Measurements from ENCODE around the gene MAT2A. TPM values are rescaled to one million over a fixed set of nuclear protein-coding genes. Genes with fewer than 3 reads are reported as not detected.

The MAT2A gene
- total and polyA plus RNA-seq, 2 donors (not counting 1 experiment from before 2014, with no cell fraction given) = 133 to 177 TPM

DNA sequence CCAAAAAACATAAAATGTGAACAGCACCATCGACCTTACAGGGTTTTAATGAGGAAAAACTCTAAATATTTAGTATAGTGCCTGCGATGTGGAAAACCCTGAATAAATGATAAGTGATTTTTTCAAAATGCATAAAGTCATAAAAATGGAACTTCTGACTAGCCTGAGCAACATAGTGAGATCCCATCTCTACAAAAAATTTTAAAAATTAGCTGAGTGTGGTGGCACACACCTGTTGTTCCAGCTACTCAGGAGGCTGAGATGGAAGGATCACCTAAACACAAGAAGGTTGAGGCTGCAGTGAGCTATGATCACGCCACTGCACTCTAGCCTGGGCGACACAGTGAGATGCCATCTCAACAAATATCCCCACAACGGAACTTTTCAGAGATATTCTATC is 18.2 kb downstream of the MAT2A start:
- no peak for ATAC-seq (ENCODE audit: low read depth)
- ChIA-PET CTCF (interaction anchor here (1.2 to 10.0 kb wide), 4 partner anchors 9 to 257 kb away, joined by 3 to 299 read pairs (median 4); partner anchors contain the start of gene SH2D6), POLR2A (interaction anchor here (0.6 kb wide), 1 partner anchor 138 kb away, joined by 3 read pairs; no protein-coding TSS in a partner anchor)
- H3K4me3 Mint-ChIP-seq = no peak overlapping the region
- WGBS (ENCODE audit: insufficient coverage) = no CpG with 5 or more reads among the region's 5 CpGs
- no peak overlapping the region for H3K4me3 ChIP-seq (ENCODE audit: control extremely low read depth in 1 of 5, extremely low read depth in 1 of 5, insufficient read depth in 1 of 5, low read depth in 2 of 5, low read length in 4 of 5)
- no peaks in the 10 kb centered on the region for H3K9me3 ChIP-seq (ENCODE audit: control extremely low read depth in 1 of 3, control insufficient read depth in 2 of 3, insufficient read depth in 1 of 3, low read length in 2 of 3)
- H3K4me1 ChIP-seq (ENCODE audit: control insufficient read depth in 2 of 2, insufficient read depth in 2 of 2, low read length in 2 of 2) = peaks cover 10 to 17% of the 10 kb centered on the region in 2 donors
- no peak overlapping the region for H2AFZ ChIP-seq (ENCODE audit: insufficient read depth, low read depth, low read length, poor library complexity, severe bottlenecking)
- no peak overlapping the region for H3K27ac Mint-ChIP-seq
- intact Hi-C loops (cut with micrococcal nuclease) = no loop called here
- no peak overlapping the region for H3K4me2 ChIP-seq (replicated peaks; ENCODE audit: low read depth, low read length, poor library complexity, severe bottlenecking)
- H3K9ac ChIP-seq (ENCODE audit: low read length) = no peak overlapping the region
- no peaks in the 10 kb centered on the region for H3K9me3 Mint-ChIP-seq (ENCODE audit: insufficient read depth)
- no peak overlapping the region for H3K27ac ChIP-seq (ENCODE audit: low read length in 2 of 2)
- H4K20me1 ChIP-seq (ENCODE audit: control insufficient read depth, insufficient read depth, low read length, poor library complexity, severe bottlenecking) = peaks cover 4% of the 10 kb centered on the region
- peaks cover 48% of the 10 kb centered on the region for H3K79me2 ChIP-seq (ENCODE audit: control insufficient read depth, insufficient read depth, low read length)
- DNase-seq = no peak
- TF ChIP-seq EZH2 (IDR thresholded peaks at IDR 0.05; ENCODE audit: borderline replicate concordance, insufficient read depth, low read depth, low read length, poor library complexity, severe bottlenecking) = no peak
- TF ChIP-seq, protein P1, sequence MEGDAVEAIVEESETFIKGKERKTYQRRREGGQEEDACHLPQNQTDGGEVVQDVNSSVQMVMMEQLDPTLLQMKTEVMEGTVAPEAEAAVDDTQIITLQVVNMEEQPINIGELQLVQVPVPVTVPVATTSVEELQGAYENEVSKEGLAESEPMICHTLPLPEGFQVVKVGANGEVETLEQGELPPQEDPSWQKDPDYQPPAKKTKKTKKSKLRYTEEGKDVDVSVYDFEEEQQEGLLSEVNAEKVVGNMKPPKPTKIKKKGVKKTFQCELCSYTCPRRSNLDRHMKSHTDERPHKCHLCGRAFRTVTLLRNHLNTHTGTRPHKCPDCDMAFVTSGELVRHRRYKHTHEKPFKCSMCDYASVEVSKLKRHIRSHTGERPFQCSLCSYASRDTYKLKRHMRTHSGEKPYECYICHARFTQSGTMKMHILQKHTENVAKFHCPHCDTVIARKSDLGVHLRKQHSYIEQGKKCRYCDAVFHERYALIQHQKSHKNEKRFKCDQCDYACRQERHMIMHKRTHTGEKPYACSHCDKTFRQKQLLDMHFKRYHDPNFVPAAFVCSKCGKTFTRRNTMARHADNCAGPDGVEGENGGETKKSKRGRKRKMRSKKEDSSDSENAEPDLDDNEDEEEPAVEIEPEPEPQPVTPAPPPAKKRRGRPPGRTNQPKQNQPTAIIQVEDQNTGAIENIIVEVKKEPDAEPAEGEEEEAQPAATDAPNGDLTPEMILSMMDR (IDR thresholded peaks at IDR 0.05) = no peak
- H3K4me1 Mint-ChIP-seq = peaks cover 22% of the 10 kb centered on the region
- H3K27me3 ChIP-seq (replicated peaks in 1 of 4; ENCODE audit: control extremely low read depth in 1 of 4, control insufficient read depth in 3 of 4, insufficient read depth in 4 of 4, low read length in 3 of 4) = no peaks in the 10 kb centered on the region
- no peaks in the 10 kb centered on the region for H3K27me3 Mint-ChIP-seq
- H3K36me3 ChIP-seq (replicated peaks in 1 of 2; ENCODE audit: control extremely low read depth in 1 of 2, control insufficient read depth in 1 of 2, extremely low read depth in 1 of 2, insufficient read depth in 2 of 2, low read length in 1 of 2) = peaks cover 0 to 44% of the 10 kb centered on the region in 2 experiments

DNA sequence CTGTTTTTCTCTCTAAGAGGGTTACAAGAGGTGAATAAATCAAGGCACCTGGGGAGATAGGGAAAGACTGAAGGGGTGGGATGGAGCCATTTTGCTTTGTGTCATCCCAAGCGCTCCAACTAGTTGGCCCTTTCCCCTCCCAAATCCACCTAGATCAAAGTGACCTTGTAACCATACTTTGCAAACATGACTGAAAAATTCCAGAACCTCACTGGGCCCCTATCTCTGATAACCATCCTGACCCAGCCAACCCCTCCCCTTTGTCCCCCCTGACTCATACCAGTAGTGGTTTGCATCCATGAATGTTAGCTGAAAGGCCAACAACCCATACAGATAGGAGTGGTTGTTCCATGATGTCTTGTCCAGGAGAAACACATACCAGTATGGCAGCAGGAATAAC is 19.2 kb downstream of the MAT2A start:
- no peaks in the 10 kb centered on the region for H3K9me3 Mint-ChIP-seq (ENCODE audit: insufficient read depth)

More for the DNA sequence above, 19.2 kb downstream of the MAT2A start:
- no peak overlapping the region for H3K27ac Mint-ChIP-seq
- TF ChIP-seq, protein P1 (IDR thresholded peaks at IDR 0.05) = no peak
- TF ChIP-seq EZH2 (IDR thresholded peaks at IDR 0.05; ENCODE audit: borderline replicate concordance, insufficient read depth, low read depth, low read length, poor library complexity, severe bottlenecking) = no peak
- Histone ChIP-seq H3K4me3 (ENCODE audit: control extremely low read depth in 1 of 5, extremely low read depth in 1 of 5, insufficient read depth in 1 of 5, low read depth in 2 of 5, low read length in 4 of 5) (no peak overlapping the region), H4K20me1 (ENCODE audit: control insufficient read depth, insufficient read depth, low read length, poor library complexity, severe bottlenecking) (peaks cover 4% of the 10 kb centered on the region), H3K4me2 (replicated peaks; ENCODE audit: low read depth, low read length, poor library complexity, severe bottlenecking) (no peak overlapping the region), H3K9ac (ENCODE audit: low read length) (no peak overlapping the region), H3K79me2 (ENCODE audit: control insufficient read depth, insufficient read depth, low read length) (peaks cover 49% of the 10 kb centered on the region), H3K36me3 (replicated peaks in 1 of 2; ENCODE audit: control extremely low read depth in 1 of 2, control insufficient read depth in 1 of 2, extremely low read depth in 1 of 2, insufficient read depth in 2 of 2, low read length in 1 of 2) (peaks cover 0 to 37% of the 10 kb centered on the region in 2 experiments), H3K9me3 (ENCODE audit: control extremely low read depth in 1 of 3, control insufficient read depth in 2 of 3, insufficient read depth in 1 of 3, low read length in 2 of 3) (no peaks in the 10 kb centered on the region), H3K27me3 (replicated peaks in 1 of 4; ENCODE audit: control extremely low read depth in 1 of 4, control insufficient read depth in 3 of 4, insufficient read depth in 4 of 4, low read length in 3 of 4) (no peaks in the 10 kb centered on the region), H3K4me1 (ENCODE audit: control insufficient read depth in 2 of 2, insufficient read depth in 2 of 2, low read length in 2 of 2) (peaks cover 11 to 18% of the 10 kb centered on the region in 2 donors), H3K27ac (ENCODE audit: low read length in 2 of 2) (no peak overlapping the region), H2AFZ (ENCODE audit: insufficient read depth, low read depth, low read length, poor library complexity, severe bottlenecking) (no peak overlapping the region)
- intact Hi-C loops (cut with micrococcal nuclease) = no loop called here
- ChIA-PET CTCF (interaction anchor here (1.6 kb wide), 1 partner anchor 137 kb away, joined by 3 read pairs; no protein-coding TSS in a partner anchor), POLR2A (no interaction called here)
- H3K4me1 Mint-ChIP-seq = peaks cover 23% of the 10 kb centered on the region
- no peak for DNase-seq
- WGBS (ENCODE audit: insufficient coverage) = 100% methylated on average over 1 of the region's 1 CpG
- no peak for ATAC-seq (ENCODE audit: low read depth)
- H3K27me3 Mint-ChIP-seq = no peaks in the 10 kb centered on the region
- peak overlapping the region; percentile 29 for H3K4me3 Mint-ChIP-seq

All from B cell (primary cell).